ENCODE data around the gene TENM4. TPM values are rescaled to one million over a fixed set of nuclear protein-coding genes. Genes with fewer than 3 reads are reported as not detected.

The TENM4 gene
- total RNA-seq, 1 donor from 2014 or later, result 112 TPM

DNA sequence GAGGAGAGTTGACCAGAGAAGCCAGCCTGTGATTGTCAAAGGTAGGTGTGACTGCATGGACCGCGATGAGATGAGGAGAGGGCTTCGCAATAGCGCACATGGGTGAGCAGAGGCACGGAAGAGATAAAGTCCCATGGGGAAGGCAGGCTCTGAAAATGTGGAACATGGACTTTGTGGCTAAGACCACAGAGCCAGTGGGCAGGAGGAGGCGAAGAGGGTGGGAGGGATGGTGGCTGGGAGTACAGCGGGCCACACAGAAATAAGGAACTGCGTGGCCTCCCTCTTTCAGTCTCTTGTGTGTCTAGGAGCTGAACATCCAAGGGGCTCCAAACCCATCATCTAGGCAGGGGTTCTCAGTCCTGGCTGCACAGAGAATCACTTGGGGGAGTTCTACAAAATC lies 98.6 kb downstream of the TENM4 start:
- DNase-seq, result no peak

- DNase-seq, result no peak
Measured at GRCh38 chr11:79340535-79340934, 100.3 kb downstream of the TENM4 start.

DNA sequence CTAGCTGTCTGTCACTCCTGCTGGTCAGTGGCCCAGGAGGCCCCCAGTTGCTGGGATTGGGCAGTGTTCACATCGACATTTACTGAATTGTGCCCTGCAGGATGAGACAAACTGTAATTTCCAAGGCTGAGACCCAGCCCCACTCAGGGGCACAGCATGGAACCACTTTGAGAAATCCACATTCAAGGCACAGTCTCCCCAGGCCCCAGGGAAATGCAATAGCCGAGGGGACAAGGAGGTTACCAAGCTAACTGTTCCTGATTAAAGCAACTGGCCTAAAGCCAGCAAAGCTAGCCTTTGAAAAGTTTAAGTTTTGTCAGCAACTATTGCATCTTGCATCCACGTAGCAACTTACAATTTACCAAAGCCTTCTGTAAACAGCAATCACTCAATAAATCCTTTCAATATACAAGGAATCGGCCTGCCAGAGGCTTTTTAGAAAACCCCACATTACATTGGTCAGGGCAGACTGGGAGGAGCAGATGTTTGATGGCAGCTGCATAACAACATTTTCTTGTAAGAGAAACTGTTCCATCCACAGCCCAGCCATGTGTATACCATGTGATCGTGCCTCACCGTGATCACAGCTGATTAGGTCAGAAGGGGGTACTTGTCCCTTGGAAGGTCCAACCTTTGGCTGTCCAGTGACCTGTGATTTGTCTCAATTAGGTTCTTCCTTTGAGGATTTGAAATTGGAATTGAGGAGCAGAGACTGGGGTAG lies 103.9 kb downstream of the TENM4 start:
- DNase-seq, result no peak

DNA sequence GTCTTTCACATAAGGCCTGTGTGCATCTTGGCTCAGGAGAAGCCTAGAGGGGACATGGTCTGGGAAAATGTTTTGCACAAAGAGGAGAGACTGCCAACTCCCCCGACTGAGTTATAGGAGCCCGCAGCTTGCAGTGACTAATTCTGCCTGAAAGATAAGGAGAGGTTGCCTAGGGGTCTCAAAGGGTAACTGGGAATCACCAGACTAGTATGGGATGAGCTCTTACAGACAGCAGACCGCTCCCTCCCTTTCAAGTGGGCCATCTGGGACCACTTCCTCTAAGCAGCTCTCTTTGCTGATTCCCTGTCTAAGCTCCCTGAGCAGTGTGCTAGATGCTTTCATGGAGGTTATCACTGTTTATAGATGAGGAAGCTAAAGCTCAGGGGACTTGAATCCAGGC lies 105.1 kb downstream of the TENM4 start:
- no peak for DNase-seq

DNA sequence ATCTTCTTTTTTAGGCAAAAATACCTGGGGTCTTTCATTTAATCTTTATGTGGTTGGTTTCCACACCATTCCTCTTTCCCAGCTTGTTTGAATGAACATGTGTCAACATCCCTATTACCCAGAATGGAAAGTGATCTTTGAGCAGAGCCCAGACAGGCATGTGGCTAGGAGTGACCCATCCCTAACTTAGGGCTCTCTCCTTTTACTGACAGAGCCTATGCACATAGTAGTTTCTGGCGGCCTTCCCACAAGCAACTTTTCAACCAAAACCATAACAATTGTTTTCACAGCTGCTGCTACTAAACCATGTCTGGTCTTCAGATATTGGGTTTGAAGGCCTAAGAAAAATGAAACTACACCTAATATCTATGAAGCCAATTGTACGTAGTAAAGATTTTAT lies 107.5 kb downstream of the TENM4 start:
- DNase-seq, result no peak

DNA sequence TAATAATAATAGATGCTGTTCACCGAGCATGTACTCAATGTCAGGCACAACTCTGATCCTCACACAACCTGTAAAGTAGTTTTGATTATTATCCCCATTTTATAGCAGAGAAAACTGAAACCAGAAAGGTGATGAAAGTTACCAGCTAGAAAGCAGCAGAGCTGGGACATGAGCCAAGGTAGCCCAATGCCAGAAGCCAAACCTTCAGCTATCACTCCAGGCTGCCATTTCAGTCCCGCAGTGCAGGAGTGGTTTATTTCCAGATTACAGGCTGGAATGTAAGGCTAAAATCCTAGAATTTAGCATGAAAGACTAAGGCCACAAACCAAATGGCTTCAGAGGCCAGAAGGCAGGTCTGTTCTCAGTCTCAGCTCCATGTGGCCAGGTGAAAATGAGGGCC lies 108.8 kb downstream of the TENM4 start:
- DNase-seq, result no peak

GRCh38 chr11:79331203-79331901 lies 109.5 kb downstream of the TENM4 start:
- no peak for DNase-seq

- DNase-seq, result no peak
Measured at GRCh38 chr11:79330651-79331050, 110.2 kb downstream of the TENM4 start.

DNA sequence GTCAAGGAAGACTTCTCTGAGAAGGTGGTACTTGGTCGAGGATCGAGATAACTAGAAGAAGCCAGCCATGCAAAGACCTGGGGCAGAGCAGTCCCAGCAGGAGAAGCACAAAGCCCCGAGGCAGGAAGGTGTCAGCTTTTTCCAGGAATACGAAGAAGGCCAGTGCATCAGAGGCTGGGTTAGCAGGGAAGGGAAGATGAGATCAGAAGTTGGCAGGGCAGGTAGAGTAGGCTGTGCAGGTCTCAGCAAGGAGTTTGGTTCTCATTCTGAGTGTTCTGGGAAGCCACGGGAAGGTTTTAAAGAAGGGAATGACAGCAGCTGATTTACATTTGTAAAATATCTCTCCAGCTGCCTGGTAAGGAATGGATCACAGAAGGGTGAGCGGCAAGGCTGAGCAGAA lies 111.3 kb downstream of the TENM4 start:
- DNase-seq, result no peak

DNA sequence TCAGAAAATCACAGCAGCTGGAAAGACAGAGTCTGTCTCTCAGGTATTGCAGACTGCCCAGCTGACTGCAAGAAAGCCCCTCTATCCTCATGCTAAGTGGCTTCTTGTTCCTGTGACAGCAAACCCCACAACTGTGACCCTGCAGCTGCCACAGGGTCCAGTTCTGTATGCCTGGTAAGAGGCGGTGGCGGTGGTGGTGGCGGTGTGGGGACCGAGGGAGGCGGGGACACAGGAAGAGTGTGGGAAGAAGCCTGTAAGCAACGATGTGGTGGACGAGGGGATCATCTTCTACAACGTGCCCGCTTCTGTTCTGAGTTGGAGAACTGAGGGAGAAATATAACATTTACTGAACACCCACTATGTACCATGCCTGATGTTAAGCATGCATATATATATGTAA lies 112.4 kb downstream of the TENM4 start:
- no peak for DNase-seq

DNA sequence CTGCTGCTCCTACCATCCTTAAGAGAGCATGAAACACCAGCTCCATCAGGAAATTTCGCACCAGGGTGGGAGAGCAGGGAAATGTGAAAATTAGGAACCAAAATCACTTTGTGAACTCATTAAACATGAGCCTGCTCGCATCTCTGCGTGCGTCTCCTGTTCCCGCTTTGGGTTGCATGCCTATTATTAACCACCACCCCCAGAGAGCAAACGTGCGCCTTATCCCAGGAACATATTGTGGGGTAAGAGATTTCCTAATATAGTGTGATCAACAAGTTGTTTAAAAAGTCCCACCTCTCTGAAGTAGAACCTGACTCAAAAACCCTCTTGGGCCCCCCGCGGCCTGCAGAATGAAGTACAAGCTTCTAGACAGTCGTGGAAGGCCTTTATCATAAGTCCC lies 115.0 kb downstream of the TENM4 start:
- DNase-seq, result no peak

GRCh38 chr11:79321263-79321662 lies 119.6 kb downstream of the TENM4 start:
- DNase-seq, result no peak

DNA sequence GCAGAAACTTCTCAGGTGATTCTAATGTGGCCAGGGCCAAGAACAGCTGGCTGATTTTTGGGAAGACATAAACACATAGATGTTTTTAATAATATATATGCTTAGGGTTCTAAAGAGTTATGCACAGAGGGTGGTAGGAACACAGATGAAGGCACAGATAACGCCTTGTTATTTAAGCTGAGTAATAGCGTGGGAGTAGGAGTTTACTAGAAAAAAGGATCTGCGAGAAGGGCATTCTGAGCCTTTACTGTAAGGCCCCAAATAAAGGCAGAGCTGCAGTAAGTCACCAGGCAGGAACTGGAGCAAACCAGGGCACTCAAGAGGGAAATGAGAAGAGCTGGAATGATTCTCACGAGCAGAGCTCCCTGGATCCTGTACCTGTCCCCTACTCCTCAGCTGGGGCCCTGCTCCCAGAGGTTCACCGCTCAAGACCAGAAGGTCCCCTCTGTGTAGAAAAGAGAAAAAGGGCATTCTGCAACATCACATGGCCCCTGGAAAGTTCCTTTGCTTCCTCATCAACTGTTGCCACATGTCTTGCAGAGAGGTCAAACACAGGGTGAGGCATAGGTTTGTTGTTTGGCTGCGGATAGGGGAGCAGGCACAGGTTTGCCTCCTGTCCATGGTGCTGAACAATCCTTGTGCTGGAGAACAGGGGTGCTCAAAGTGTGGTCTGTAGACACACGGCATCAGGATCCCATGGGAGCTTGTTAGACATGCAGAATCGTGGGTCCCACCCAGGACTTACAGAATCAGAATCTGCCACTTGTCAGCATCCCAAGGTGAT lies 125.7 kb downstream of the TENM4 start:
- DNase-seq, result no peak

DNA sequence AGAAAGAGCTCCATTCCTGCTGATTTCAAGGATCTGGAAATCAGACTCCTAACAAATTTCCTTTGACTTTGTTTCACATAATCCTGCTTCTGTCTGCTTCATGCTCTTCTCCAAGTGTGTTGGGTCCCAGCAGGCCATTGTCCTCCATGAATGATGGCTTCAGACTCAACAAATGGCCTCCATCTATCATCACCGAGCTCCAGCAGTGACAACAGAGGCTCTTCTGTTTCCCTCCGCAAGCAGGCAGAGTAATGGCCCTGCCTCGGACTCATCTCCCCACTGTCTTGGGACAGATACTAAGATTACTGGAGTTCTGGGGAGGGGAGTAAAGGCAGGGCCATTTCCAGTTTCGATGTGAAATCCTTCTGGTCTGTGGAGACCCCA lies 127.3 kb downstream of the TENM4 start:
- no peak for DNase-seq

DNA sequence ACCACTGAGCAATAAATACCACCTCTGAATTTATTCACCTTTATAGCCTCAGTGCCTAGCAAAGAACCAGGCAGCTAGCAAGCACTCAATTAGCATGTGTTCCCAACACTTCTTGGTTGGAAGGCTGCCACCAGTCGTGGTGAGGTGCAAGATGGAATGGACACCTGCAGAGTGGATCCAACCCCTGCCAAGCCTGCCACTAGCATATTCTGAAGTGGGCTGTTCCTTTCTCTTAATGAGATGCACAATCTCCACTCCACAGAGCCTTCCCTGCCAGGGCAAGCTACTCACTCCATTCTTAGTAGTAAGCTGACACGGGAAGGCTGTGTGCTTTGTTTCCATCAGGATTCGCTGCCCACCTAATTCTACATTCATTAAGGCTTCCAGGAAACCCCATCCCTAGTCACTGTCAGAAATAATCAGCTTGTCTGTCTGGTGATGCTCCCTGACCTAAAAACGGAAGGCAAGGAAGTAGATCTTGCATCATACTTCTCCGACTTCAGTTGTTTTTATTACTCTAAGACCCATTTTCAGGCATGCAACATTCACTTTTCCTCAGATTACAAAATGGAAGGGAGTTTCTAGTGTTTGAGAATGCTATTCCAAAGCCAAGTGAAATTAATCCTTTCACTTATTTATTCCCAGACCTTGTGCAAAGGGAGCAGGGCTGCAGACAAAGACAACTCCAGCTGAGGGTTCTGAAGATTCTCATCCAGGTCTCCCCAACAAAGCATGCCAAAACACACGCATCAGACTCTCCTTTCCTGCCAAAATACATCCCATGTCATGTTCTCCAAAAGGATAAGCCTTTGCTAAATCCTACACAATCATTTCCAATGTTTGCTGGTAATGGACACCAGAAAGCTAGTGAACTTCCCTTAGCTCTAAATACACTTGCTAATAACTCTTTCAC lies 128.0 kb downstream of the TENM4 start:
- DNase-seq, result peak; percentile 9

- no peak for DNase-seq
Measured at GRCh38 chr11:79311461-79311860, 129.4 kb downstream of the TENM4 start.

GRCh38 chr11:79309407-79309806 lies 131.4 kb downstream of the TENM4 start:
- no peak for DNase-seq

DNA sequence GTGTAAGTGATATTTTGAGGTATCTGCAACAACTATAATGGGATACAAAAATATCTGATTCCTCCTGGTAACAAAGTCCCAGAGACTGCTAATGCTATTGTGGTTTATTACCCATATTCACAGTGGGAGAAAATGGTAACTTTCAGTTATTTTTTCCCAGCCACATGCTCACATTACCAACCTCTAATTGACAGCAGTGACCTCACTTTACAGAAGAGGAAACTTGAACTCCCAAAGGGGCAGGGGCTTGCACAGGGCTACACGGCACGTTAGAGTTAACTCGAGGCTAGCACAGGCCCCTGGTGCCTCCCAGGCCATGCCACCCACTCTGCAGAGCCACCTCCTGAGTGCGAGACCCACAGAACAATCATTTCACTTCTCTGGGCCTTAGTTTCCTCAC lies 132.4 kb downstream of the TENM4 start:
- DNase-seq, result no peak

DNA sequence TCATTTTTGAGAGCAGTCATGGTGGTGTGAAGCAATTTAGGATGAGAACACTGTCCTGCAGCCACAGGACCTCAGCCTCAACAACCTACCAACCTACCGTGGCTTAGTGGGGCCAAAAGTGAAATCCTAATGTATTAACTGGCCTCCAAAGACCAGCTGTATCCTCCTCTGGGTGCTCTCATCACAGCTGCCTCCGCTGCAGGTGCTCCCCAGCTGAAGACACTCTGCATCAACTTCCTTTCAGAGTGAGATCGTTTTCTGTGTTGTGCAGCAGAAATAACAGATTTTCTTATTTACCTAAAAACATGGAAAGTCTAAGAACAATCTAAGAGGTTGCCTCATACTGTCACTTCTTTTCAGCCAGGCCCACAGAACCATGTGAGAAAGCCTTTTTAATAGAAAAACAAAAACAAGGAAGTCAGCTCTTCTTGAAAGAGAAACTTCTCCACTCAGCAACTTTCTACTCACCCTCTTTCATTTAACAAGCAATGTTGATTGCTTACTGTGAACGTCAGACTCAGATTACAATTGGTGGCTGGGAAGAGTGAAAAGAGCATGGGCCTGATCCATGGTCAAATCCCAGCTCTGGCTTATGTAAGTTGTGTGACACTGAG lies 136.1 kb downstream of the TENM4 start:
- no peak for DNase-seq

GRCh38 chr11:79296141-79296540 lies 144.7 kb downstream of the TENM4 start:
- DNase-seq, result no peak

DNA sequence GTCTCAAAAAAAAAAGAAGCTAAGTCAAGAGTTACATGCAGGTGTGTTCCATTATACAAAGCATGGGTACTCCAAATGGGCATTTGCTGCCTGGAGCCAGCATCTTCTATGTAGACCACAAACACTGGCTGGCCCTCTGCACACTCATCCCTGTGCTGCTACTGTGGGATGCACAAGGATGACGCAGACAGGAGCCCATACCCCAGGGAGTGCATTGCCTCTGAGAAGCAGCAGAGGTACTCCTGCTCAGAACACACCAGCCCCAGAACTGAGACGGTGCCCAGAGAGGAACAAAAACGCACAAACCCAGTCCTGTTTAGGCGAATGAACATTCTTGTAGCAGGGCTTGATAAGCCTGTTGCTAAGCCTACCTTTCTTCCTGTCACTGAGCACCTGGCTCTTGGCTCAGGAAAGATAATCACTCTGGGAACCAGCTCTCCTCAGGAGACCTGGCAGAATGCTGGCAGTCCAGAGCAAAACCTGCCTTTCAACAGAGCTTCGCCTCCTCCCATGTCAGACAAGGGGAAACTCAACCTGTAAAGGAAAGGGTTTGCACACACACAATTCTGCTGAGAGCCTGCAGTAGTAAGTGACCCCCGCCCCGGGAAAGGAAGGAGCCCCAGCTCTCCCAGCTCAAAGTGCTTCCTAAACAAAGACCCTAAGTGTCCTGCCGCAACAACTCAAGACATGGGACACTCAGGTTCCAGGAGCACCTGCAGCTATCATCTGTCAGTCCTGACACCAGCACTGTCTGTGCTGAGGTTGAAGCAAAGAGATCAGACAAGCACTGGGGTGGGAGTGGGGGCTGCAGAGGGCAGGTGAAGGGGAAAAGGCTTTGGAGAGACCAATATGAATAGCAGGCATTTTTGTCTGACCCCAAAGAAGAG lies 145.7 kb downstream of the TENM4 start:
- no peak for DNase-seq

All from occipital lobe (tissue), 2 donors.